Neutrophil (primary cell): ENCODE results near the gene PLCG1.

ENCODE experiments used
- H3K27ac ChIP-seq: fragments of 200-600 bp; sonication (generic); 2 replicates; pipeline ENCODE4 v1.5.1; 2016; ENCODE audit warnings: mild to moderate bottlenecking, moderate library complexity
- H3K27me3 ChIP-seq: fragments of 200-600 bp; sonication (generic); 2 replicates; pipeline ENCODE4 v1.6.0; 2016; ENCODE audit warnings: mild to moderate bottlenecking
- H3K36me3 ChIP-seq: fragments of 200-600 bp; sonication (generic); 2 replicates; pipeline ENCODE4 v1.5.1; 2017
- H3K4me1 ChIP-seq, 2 experiments: fragments of 200-600 bp in 1 of 2; sonication (generic) in 1 of 2; 1 replicate in 1 of 2; 2 replicates in 1 of 2; pipeline versions ENCODE4 v1.5.1 to v1.6.1; 2013 to 2016; ENCODE audit warnings: low read depth in 1 of 2, low read length in 1 of 2, mild to moderate bottlenecking in 1 of 2, moderate library complexity in 1 of 2; ENCODE audit not compliant: control insufficient read depth in 1 of 2, insufficient read depth in 1 of 2
- H3K4me3 ChIP-seq, 2 experiments: fragments of 200-600 bp in 1 of 2; sonication (generic) in 1 of 2; 1 replicate in 1 of 2; 2 replicates in 1 of 2; pipeline ENCODE4 v1.5.1; 2013 to 2016; ENCODE audit warnings: low read depth in 1 of 2, low read length in 1 of 2, mild to moderate bottlenecking in 1 of 2, moderate library complexity in 1 of 2
- H3K9me3 ChIP-seq: fragments of 200-600 bp; sonication (generic); 2 replicates; pipeline ENCODE4 v1.5.1; 2016
- CTCF ChIP-seq: fragments of 200-600 bp; sonication (generic); IDR thresholded peaks from 2 replicates; pipeline ENCODE4 v1.5.1; 2016; ENCODE audit warnings: antibody characterized with exemption

The PLCG1 gene

GRCh38 chr20:41136680-41137613 lies at the start of gene PLCG1:
Gene PLCG1 (plus strand): TSS chr20:41137543. CDS start chr20:41137642, 99 bp downstream.
- Histone ChIP-seq H3K9me3 (no peaks in the 10 kb centered on the region), H3K27me3 (peaks cover 93% of the 10 kb centered on the region), H3K4me1 (peaks cover 5 to 12% of the 10 kb centered on the region in 2 experiments), H3K4me3 (peak within 1 kb of the TSS; percentile 74 to 78), H3K36me3 (no peaks in the 10 kb centered on the region), H3K27ac (no peak within 1 kb of the TSS)
- peak; percentile 24 for TF ChIP-seq CTCF

DNA sequence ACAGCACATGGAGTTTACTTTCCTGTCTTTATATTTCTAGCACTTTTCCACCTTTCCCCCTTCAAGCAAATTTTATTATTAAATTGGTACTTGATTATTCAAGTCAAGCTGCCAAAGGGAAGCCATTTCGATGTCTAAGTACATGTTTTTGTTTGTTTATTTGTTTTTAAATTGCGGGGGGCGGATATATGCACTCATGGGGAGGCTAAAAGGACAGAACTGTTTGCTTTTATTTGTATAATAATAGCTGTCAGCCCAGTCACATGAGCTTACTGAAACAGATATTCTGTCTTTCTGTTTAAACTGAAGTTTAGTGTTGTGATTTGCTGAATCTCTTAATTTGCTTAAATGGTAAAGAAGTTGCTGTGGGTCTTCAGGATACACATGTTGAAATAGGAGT lies 49.6 kb upstream of the PLCG1 start:
- Histone ChIP-seq H3K4me3 (no peak overlapping the region), H3K27me3 (no peaks in the 10 kb centered on the region), H3K27ac (no peak overlapping the region), H3K36me3 (peaks cover 81% of the 10 kb centered on the region), H3K9me3 (no peaks in the 10 kb centered on the region), H3K4me1 (no peaks in the 10 kb centered on the region)
- TF ChIP-seq CTCF = no peak

GRCh38 chr20:41089555-41089954 lies 47.8 kb upstream of the PLCG1 start:
- TF ChIP-seq CTCF = no peak
- no peaks in the 10 kb centered on the region for H3K9me3 ChIP-seq
- H3K4me1 ChIP-seq = no peaks in the 10 kb centered on the region
- H3K27ac ChIP-seq = no peak overlapping the region
- H3K36me3 ChIP-seq = peaks cover 81% of the 10 kb centered on the region
- H3K4me3 ChIP-seq = no peak overlapping the region
- H3K27me3 ChIP-seq = no peaks in the 10 kb centered on the region

GRCh38 chr20:41091927-41092326 lies 45.4 kb upstream of the PLCG1 start:
- H3K27ac ChIP-seq = no peak overlapping the region
- TF ChIP-seq CTCF = no peak
- H3K4me3 ChIP-seq = no peak overlapping the region
- H3K27me3 ChIP-seq = no peaks in the 10 kb centered on the region
- peaks cover 82% of the 10 kb centered on the region for H3K36me3 ChIP-seq
- no peaks in the 10 kb centered on the region for H3K4me1 ChIP-seq
- H3K9me3 ChIP-seq = no peaks in the 10 kb centered on the region

- Histone ChIP-seq H3K36me3 (peaks cover 84% of the 10 kb centered on the region), H3K9me3 (no peaks in the 10 kb centered on the region), H3K4me1 (peaks cover 7 to 12% of the 10 kb centered on the region in 2 experiments), H3K4me3 (no peak overlapping the region), H3K27me3 (no peaks in the 10 kb centered on the region), H3K27ac (peak overlapping the region; percentile 27)
- no peak for TF ChIP-seq CTCF
Measured at GRCh38 chr20:41094353-41095055, 42.8 kb upstream of the PLCG1 start.
